Endometrial microvascular endothelial cells (primary cell): Measurements from ENCODE around the gene COL4A6. TPM values are rescaled to one million over a fixed set of nuclear protein-coding genes. Genes with fewer than 3 reads are reported as not detected.

Source experiments
- in situ Hi-C: cut with HindIII; loops from 2 replicates; pipeline ENCODE4 v1.10.0; 2017; ENCODE audit warnings: low sequenced_read_pairs, low pct_unique_long_range_greater_than_20kb; ENCODE audit errors: inconsistent ontology term
- total RNA-seq: library from RNA; depleted of rRNA; stranded (reverse); fragments of >200 nt; gene quantifications from one replicate; pipeline ENCODE4 v1.2.3, GENCODE V29; 2015; ENCODE audit errors: inconsistent ontology term

The COL4A6 gene
- total RNA-seq, 1 donor from 2014 or later, result 25.0 TPM

DNA sequence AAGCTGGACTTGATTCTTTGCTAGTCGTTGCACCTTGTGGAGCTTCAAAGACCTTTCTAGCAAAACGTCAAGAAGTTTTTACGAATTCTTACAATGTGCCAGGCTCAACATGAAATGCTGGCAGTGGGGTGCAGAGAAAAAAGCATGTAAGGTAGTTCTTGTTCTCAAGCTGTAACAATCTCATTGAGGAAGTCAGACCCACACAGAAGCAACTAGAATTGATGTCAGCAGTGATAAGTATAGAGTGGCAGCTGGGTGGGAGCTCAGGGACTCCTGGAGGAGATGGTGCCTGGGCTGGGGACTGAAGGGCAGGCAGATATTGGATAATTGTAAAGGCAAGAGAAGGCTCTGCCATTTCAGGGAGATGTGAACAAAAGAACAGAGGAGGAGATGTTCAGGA lies 264.3 kb downstream of the COL4A6 start:
- in situ Hi-C loops, result no loop called here

DNA sequence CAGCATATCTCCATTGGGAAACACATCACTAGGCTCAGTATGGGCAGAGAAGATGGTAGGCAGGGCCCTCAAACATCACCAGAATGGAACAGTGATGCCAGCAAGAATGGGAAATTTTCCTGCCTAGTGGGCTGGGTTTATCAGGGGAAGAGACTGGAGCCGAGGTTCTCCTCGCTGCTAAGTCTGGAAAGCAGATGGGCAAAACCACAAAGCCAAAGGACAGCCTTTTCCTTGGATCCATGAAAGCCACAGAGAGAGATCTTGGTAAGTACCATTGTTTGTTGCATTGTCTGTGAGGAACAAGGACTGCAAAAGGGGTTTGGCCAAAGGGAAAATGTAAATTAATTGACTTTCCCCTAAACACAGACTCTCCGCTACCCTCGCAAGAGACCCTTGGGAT lies 266.6 kb downstream of the COL4A6 start:
- in situ Hi-C loops, result no loop called here

DNA sequence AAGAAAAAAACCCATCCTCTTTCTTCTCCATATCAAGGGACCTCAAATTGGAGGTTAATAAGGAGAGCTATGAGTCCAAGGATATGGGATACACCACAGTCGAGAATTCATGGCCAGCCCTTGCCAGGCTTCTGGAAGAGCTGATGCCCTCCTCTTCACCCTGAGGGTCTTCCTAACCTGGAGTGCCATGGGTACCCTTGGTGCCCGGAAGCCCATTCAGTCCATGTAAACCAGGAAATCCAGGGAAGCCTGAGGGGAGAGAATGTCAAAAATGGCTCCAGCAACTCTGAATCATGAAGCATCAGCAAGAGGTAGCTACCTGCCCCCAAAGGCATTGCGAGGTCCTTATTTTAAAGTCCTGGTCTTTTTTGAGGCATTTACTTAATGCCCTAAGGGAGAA lies 268.5 kb downstream of the COL4A6 start:
- in situ Hi-C loops, result no loop called here

DNA sequence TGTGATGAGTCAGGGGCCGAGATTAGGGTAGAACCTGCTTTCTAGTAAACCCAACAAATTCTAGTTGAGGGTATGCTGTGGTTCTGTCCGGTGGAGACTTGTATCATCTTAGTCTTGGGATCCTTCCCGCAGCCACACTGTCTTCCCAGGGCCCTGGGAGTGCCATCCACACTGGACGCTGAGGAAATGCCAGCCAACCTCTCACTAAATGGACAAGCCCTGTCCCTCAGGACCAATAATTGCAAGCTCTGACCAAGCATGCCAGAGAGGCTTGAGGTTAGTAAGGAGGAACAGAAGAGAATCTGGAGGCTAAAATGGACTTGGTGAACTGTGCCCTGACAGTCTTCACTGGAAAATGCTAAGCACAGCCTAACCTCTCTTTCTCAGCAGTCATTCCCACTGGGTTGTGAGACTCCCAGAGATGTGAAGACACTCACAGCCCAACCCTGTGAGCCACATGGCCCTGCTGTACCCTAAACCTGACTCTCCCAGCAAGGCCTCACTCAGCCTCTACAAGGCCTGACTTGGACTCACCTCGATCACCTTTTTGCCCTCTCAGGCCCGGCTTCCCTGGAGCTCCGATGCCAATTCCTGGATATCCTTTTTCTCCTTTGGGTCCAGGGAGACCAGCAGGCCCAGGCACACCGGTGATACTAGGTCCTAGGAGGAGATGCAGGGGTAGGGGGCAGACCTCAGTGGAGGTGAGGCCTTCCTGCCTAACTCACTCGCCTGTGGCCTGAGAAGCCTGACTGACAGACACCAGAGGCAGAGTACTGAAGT lies 269.1 kb downstream of the COL4A6 start:
- in situ Hi-C loops, result no loop called here

DNA sequence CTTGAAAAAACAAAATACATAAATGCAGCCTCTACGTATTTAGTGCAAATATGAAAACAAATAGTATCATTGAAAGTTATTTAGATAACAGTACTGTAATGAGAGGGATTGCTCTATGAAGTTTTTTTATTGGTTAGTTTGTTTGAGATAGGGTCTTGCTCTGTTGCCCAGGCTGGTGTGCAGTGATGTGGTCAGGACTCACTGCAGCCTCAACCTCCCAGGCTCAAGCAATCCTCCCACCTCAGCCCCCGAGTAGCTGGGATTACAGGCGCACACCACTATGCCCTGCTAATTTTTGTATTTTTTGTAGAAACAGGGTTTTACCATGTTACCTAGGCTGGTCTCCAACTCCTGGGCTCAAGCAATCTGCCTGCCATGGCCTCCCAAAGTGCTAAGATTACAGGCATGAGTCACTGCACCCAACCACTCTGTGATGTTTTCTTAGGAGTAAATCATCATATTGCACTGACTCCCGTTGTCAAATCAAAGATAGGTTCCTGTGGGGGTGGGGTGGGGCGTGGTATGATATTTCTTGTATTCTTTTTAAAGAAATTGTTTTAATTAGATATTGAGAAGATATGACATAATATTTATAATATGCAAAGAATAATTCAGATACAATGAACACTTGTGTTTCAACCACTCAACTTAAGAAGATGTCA lies 270.9 kb downstream of the COL4A6 start:
- in situ Hi-C loops, result no loop called here

DNA sequence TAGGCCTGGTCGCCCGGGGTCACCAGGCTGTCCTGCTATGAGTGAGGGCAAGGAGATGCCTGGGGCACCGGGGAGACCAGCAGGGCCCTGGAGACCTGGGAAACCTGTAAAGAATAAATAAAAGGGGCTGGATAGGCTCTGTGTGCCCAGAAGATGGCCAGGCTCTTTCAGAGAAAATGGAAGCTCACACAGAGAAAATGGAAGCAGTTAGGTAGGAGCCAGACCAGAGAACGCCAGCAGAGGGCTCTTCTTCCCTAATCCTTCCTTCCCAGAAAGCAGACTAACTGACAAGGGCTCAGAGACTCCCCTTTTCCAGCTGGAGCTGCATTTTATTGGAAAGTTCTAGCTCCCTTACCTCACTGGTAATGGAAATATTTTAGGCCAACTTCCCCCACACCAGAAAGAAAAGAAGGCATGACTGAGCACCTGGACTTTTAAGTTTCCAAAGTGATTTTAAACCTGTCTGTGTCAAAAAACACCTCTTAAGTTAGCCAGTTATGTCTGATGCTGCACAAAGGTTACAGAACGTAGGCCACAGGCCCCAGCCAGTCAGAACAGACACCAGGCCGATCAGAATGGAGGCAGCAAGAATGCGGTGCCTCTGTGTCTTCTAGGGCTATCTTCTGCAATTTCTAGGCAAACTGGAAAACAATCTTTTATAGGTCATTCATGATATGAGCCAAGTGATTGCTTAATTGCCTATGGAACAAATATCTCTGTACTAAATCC lies 272.7 kb downstream of the COL4A6 start:
- in situ Hi-C loops, result no loop called here

DNA sequence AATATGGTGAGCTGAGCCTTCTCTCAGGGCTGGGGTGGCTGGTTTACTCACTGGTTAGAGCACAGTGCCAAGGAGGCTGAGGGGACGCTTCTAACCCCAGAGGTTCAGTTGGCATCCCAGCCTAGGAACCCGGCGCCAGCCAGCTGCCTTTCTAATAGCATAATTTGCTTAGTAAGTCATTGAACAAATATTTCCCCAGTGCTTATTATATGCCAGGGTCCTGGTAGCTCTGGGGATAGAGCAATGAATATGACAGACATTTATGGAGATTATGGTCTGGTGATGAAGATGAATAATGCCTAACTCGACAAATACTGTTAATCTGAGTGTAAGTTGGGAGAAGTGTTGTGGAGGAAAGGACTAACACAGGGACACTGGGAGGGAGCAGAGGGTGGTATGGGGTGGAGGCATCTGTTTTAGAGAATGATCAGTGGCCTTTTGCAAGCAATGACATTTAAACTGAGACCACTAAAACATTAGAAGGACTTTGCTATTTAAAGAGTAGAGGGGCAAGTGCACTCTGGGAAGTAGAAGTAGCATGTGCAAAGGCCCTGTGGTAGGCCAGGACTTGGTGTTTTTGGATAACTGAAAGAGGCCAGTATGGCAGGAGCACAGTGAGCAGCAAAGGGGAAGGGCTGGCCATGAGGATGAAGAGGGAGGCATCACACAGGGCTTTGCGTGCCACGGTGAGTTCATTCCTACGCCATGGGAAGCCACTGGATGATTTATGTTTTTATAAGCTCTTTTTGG lies 274.7 kb downstream of the COL4A6 start:
- in situ Hi-C loops, result no loop called here

DNA sequence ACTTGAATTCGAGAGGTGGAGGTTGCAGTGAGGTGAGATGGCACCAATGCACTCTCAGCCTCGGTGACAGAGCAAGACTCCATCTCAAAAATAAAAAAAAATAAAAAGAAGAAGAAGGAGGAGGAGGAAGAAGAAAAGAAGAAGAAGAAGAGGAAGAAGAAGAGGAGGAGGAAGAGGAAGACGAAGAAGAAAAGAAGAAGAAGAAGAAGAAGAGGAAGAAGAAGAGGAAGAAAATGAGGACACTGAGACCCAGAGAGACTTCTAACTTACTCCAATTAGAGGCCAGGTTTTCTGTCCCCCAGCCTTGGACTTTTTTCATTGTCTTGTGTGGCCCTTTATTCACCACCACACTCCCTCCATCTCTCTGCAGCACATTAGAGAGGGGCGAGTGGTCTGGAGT lies 276.0 kb downstream of the COL4A6 start:
- in situ Hi-C loops, result no loop called here

DNA sequence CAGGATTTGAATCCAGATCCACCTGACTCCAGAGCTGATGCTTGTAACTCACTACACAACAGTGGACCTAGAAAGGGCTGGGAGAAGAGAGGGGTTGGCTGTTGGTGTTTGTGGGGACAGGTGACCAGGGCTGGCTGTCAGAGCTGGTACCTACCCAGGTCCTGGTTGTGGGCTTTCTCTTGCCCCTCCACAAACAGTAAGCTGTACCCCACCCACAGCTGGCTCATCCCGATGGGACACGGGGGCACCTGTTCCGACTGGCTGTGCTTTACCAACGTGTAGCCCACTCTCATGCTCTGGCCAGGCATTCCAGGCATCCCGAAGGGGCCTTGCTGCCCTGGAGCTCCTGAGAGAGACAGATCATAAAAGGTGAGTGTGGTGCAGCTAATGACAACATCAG lies 277.9 kb downstream of the COL4A6 start:
- in situ Hi-C loops, result no loop called here

DNA sequence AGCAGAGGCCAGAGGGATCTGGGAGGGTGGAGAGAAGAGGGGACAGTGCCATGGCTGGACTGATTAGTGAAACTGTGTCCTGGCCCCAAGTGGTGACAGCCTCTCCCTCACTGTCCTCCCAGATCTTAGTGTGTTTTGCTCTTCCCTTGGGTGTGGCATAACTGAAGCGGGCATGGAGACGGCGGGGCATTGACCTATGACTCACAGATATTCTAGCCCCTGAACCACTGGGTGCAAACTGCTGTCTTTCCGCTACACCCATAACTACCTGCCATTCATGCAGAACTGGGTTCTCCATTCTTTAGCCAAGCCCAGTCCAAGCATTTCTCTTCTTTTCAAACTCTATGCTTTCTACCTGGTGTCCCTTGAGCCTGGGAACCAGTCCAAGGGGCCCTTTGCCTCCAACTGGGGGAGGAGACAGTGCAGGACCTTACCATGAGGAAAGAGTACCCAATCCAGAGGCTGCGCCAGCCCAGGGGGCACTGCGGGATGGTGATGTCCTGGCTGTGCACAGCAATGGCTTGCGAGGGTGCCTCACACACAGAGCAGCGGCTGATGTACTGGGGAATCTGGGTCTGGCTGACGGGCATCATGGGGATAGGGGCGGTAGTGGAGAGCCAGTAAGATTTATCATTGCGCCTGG lies 279.1 kb downstream of the COL4A6 start:
- in situ Hi-C loops, result no loop called here

DNA sequence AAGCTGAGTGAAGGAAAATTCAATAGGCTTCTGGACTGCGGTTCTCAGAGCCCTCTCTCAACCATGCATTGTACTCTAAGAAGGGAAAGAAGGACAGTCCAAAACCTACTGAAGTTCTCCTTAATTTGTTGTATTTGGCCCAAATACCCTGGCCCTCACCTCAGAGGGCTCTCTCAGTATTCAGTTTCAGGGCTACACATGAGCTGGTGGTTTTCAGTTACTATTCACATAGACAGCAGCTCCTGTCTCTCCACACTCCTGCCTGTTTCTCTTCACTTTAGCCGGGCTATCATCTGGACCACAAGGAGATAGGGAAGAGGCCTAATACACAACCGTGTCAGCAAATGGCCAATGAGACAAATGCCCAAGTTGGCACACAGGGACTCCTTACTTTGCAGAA lies 280.6 kb downstream of the COL4A6 start:
- in situ Hi-C loops, result no loop called here

DNA sequence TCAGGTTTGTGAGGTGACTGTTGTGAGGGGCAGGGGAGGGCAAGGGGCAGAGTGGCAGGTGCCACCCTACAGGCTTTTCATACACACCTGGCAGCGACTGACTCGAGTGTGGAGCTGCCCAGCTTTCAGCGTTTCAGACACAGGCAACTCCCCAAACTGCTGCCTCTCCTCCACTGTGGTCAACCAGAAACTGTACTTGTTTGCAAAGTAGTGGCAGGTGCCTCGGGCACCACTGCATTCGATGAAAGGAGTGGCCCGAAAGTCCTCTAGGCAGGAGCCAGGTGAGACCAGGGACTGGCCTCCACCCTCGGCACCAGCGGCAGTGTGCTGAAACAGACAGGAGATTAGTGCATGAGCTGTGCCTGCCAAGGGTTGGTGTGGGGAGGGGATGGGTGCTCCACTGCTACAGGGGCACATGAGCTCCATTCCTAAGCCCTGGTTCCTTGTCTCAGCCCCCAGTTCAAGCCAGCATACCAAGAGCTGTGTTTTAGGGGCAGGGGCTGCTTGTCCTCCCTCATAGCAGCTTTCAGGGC lies 281.2 kb downstream of the COL4A6 start:
- in situ Hi-C loops, result no loop called here

DNA sequence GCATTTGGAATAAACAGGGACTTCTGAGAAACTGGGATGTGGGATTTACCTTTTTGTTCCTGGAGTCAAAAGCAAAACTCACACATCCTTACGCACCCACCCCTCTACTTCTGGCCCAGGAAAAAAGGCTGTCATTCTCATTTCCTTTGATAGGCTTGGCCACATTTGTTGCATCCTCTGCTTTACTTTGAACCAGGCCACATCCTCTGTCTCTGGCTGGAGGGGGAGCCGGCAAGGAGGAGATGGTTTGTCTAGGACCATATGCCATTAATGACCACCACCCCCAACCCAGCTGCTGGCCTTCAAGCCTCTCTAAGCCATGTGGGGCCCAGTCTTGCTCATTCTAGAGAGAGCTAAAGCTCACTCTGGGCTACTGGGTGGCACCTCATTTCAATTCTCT lies 282.1 kb downstream of the COL4A6 start:
- in situ Hi-C loops, result no loop called here

DNA sequence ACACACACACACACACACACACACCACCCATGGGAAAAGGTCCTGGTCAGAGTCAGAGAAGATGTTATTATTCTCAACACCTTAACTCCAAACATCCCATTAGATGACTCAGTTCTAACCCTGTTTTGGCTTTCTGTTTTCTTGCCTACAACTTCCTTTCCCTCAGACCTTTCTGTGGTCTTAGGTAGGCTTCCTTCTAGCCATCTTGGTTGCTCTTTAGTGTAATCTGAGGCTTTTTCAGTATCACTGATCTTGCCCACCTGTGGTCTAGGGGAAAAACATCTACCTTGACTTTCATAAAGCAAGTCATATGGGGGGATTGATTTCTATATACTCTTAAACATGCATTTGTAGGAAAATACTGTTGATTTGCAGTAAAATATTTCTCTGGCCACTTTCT lies 289.7 kb downstream of the COL4A6 start:
- in situ Hi-C loops, result no loop called here

DNA sequence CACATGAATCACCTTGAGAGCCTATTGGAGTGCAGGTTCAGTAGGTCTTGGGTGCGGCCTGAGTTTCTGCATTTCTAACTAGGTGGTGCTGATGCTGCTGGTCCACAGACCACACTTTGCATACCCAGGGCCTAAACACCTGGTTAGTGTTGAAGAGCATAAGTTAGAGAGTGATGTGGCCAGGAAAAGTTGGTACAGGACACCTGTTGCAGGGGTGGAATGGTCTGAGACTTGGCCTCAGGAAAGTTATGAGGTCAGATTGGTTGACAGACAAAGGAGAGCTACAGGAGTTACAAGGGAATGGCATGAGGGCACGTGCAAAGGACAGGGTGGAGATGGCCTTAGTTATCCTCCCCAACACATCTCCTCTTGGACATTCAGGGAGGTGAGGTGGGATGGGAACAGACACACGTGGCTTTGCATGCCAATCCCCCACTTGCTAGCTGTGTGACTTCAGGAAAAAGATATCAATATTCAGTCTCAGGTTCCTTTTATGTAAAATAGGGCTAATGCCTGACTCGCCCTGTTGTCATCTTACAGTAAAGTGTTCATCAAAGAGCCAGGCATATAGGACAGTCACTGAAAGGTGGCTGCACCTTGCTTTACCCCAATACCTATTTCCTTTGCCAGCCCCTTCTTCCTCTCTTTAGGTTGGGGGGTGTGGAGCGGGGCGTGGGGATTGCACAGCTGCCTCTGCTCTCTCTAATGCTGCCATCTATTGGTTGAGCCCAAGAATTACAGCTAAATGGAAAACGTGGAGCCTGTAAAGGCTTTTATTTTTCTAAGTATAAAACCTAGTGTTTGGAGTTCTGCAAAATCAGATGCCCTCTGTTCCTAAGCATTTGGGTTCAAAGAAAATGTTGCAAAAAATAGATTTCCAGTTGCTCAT lies 299.2 kb downstream of the COL4A6 start:
- in situ Hi-C loops, result no loop called here

DNA sequence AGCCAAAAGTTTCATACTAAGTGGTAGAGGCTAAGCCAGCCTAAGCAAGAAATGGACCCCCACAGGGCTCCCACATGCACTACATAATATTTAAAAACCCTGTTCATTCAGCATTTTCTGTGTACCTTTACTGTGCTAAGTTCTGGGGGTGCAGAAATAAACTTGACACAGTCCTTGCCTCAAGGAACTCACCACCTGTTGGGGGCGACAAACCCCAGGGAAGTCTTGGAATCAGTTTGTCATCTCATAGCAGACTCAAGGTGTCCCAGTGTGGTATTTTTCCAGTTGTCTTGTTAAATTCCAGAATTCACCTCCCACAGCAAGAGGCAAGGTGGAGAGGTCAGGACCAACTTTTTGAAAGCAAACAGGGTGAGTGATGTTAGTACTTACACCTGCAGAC lies 303.5 kb downstream of the COL4A6 start:
- in situ Hi-C loops, result no loop called here

DNA sequence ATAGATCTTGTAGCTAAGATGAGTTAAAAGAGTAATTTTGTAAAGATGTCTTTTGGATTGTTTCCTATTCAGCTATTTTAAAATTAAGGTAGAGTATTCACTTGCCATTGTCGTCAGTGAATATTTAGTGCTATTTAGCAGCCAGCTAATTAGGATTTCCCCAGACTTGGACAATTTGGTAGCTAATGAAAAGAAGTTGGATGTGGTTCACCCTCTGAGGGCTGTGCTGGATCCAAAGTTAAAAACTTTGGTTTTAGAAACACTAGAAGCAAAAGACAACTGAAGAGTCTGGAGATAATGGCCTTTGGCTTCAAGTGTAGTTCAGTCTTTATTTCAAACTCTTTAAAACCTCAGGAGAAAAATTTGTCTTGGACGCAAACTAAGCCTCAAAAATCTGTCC lies 305.3 kb downstream of the COL4A6 start:
- in situ Hi-C loops, result no loop called here

DNA sequence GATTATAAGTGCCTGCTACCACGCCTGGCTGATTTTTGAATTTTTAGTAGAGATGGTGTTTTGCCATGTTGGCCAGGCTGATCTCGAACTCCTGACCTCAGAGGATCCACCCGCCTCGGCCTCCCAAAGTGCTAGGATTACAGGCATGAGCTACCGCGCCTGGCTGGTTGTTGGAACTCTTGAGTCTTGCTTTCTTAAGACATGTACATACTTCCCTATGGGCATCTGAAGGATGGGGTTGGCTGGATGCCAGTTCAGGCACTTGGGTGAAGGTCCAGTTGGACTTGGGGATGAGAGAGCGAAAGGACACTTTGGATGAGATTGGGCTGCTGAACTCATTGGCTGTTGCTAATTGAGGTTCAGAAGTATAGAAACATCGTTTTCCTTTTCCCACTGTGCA lies 306.2 kb downstream of the COL4A6 start:
- in situ Hi-C loops, result no loop called here
